Gastroesophageal sphincter (tissue), 3 donors: ENCODE measurements around the gene PAN2.

Experiments used
- CTCF ChIP-seq, 4 experiments: fragments of 200-600 bp in 2 of 4; fragments of 450-650 bp in 2 of 4; sonication (generic) in 1 of 4; IDR thresholded peaks; one replicate each; pipeline ENCODE4 v1.5.1; 2017 to 2019; ENCODE audit warnings: antibody characterized with exemption in 4 of 4, mild to moderate bottlenecking in 2 of 4, moderate library complexity in 2 of 4
- EP300 ChIP-seq: sonication (generic); formaldehyde crosslinking; IDR thresholded peaks from one replicate; pipeline ENCODE4 v1.6.1; 2017; ENCODE audit warnings: antibody characterized with exemption, mild to moderate bottlenecking
- POLR2A ChIP-seq, 2 donors: fragments of 450-650 bp; IDR thresholded peaks; one replicate each; pipeline ENCODE4 v1.6.1; 2017; ENCODE audit warnings: antibody characterized with exemption in 2 of 2, mild to moderate bottlenecking in 2 of 2, moderate library complexity in 1 of 2
- POLR2AphosphoS5 ChIP-seq: sonication (generic); formaldehyde crosslinking; IDR thresholded peaks from one replicate; pipeline ENCODE4 v1.6.1; 2017; ENCODE audit warnings: antibody characterized with exemption

- TF ChIP-seq CTCF (IDR thresholded peaks at IDR 0.05) (no peak), EP300 (no peak), POLR2AphosphoS5 (no peak), POLR2A (IDR thresholded peaks at IDR 0.05) (no peak)
Observed at GRCh38 chr12:56317675-56318074, 16.1 kb downstream of the PAN2 start.
